ENCODE data around the gene MPG. TPM values are rescaled to one million over a fixed set of nuclear protein-coding genes. Genes with fewer than 3 reads are reported as not detected.
"Not testable (repeated sequence)": the region's sequence is repeated elsewhere in the genome, so short reads cannot be mapped to it uniquely, and the experiment has no call there.

MPG gene
- 58.8 TPM for total RNA-seq
- polyA plus RNA-seq, result 89.6 TPM

GRCh38 chr16:77807-78443 is at the start of gene MPG:
Gene MPG (plus strand): TSS chr16:78225. CDS start chr16:78310, 85 bp downstream.
- H3K4me1 ChIP-seq (ENCODE audit: insufficient read depth), result no peaks in the 10 kb centered on the region
- H3K36me3 ChIP-seq (ENCODE audit: insufficient read depth), result peaks cover under 1% of the 10 kb centered on the region
- peak within 1 kb of the TSS; percentile 91 for H3K27ac ChIP-seq (ENCODE audit: low read depth)
- H3K4me3 ChIP-seq (ENCODE audit: low read depth, low read length), result peak within 1 kb of the TSS; percentile 87
- no peak for DNase-seq (ENCODE audit: extremely low spot score)
- under 1% methylated on average over 83 of the region's 83 CpGs for WGBS

GRCh38 chr16:30627-31026 is 47.4 kb upstream of the MPG start:
- not testable (repeated sequence) for H3K4me3 ChIP-seq (ENCODE audit: low read depth, low read length); H3K27ac ChIP-seq (ENCODE audit: low read depth); H3K36me3 ChIP-seq (ENCODE audit: insufficient read depth); DNase-seq (ENCODE audit: extremely low spot score); H3K4me1 ChIP-seq (ENCODE audit: insufficient read depth)
- WGBS, result 64% methylated on average over 4 of the region's 7 CpGs

- H3K27ac ChIP-seq (ENCODE audit: low read depth); H3K4me1 ChIP-seq (ENCODE audit: insufficient read depth); H3K36me3 ChIP-seq (ENCODE audit: insufficient read depth); H3K4me3 ChIP-seq (ENCODE audit: low read depth, low read length); DNase-seq (ENCODE audit: extremely low spot score): not testable (repeated sequence)
- 80% methylated on average over 5 of the region's 8 CpGs for WGBS
Observed at GRCh38 chr16:33154-33876, 44.7 kb upstream of the MPG start.

GRCh38 chr16:33877-34647 is 44.0 kb upstream of the MPG start:
- DNase-seq (ENCODE audit: extremely low spot score), result no peak
- H3K4me3 ChIP-seq (ENCODE audit: low read depth, low read length), result no peak overlapping the region
- H3K4me1 ChIP-seq (ENCODE audit: insufficient read depth), result no peaks in the 10 kb centered on the region
- H3K36me3 ChIP-seq (ENCODE audit: insufficient read depth), result no peaks in the 10 kb centered on the region
- no peak overlapping the region for H3K27ac ChIP-seq (ENCODE audit: low read depth)
- WGBS, result 79% methylated on average over 21 of the region's 21 CpGs

- no peaks in the 10 kb centered on the region for H3K4me1 ChIP-seq (ENCODE audit: insufficient read depth)
- H3K27ac ChIP-seq (ENCODE audit: low read depth), result no peak overlapping the region
- DNase-seq (ENCODE audit: extremely low spot score), result no peak
- no peaks in the 10 kb centered on the region for H3K36me3 ChIP-seq (ENCODE audit: insufficient read depth)
- WGBS, result 39% methylated on average over 6 of the region's 6 CpGs
- no peak overlapping the region for H3K4me3 ChIP-seq (ENCODE audit: low read depth, low read length)
Observed at GRCh38 chr16:34648-34987, 43.4 kb upstream of the MPG start.

GRCh38 chr16:35011-35677 is 42.9 kb upstream of the MPG start:
- H3K36me3 ChIP-seq (ENCODE audit: insufficient read depth), result no peaks in the 10 kb centered on the region
- no peak overlapping the region for H3K27ac ChIP-seq (ENCODE audit: low read depth)
- no peak overlapping the region for H3K4me3 ChIP-seq (ENCODE audit: low read depth, low read length)
- H3K4me1 ChIP-seq (ENCODE audit: insufficient read depth), result no peaks in the 10 kb centered on the region
- WGBS, result 72% methylated on average over 17 of the region's 17 CpGs
- no peak for DNase-seq (ENCODE audit: extremely low spot score)

- 82% methylated on average over 11 of the region's 11 CpGs for WGBS
- no peak for DNase-seq (ENCODE audit: extremely low spot score)
- no peaks in the 10 kb centered on the region for H3K36me3 ChIP-seq (ENCODE audit: insufficient read depth)
- H3K4me1 ChIP-seq (ENCODE audit: insufficient read depth), result no peaks in the 10 kb centered on the region
- H3K4me3 ChIP-seq (ENCODE audit: low read depth, low read length), result no peak overlapping the region
- no peak overlapping the region for H3K27ac ChIP-seq (ENCODE audit: low read depth)
Observed at GRCh38 chr16:35678-36305, 42.2 kb upstream of the MPG start.

GRCh38 chr16:36336-36984 is 41.6 kb upstream of the MPG start:
- no peak for DNase-seq (ENCODE audit: extremely low spot score)
- 89% methylated on average over 15 of the region's 15 CpGs for WGBS

GRCh38 chr16:37511-37910 is 40.5 kb upstream of the MPG start:
- Histone ChIP-seq H3K27ac (ENCODE audit: low read depth) (no peak overlapping the region), H3K4me3 (ENCODE audit: low read depth, low read length) (no peak overlapping the region), H3K36me3 (ENCODE audit: insufficient read depth) (no peaks in the 10 kb centered on the region), H3K4me1 (ENCODE audit: insufficient read depth) (no peaks in the 10 kb centered on the region)
- DNase-seq (ENCODE audit: extremely low spot score), result no peak
- 90% methylated on average over 5 of the region's 5 CpGs for WGBS

More at GRCh38 chr16:36336-36984, 41.6 kb upstream of the MPG start:
- no peaks in the 10 kb centered on the region for H3K36me3 ChIP-seq (ENCODE audit: insufficient read depth)
- H3K4me1 ChIP-seq (ENCODE audit: insufficient read depth), result no peaks in the 10 kb centered on the region
- H3K27ac ChIP-seq (ENCODE audit: low read depth), result no peak overlapping the region
- no peak overlapping the region for H3K4me3 ChIP-seq (ENCODE audit: low read depth, low read length)

GRCh38 chr16:38206-38605 is 39.8 kb upstream of the MPG start:
- H3K27ac ChIP-seq (ENCODE audit: low read depth); H3K4me1 ChIP-seq (ENCODE audit: insufficient read depth); H3K4me3 ChIP-seq (ENCODE audit: low read depth, low read length); H3K36me3 ChIP-seq (ENCODE audit: insufficient read depth); DNase-seq (ENCODE audit: extremely low spot score): not testable (repeated sequence)
- WGBS, result 74% methylated on average over 11 of the region's 11 CpGs

- DNase-seq (ENCODE audit: extremely low spot score), result no peak
- no peaks in the 10 kb centered on the region for H3K4me1 ChIP-seq (ENCODE audit: insufficient read depth)
Observed at GRCh38 chr16:38941-39892, 38.8 kb upstream of the MPG start.

GRCh38 chr16:41439-42068 is 36.5 kb upstream of the MPG start:
- no peak overlapping the region for H3K4me3 ChIP-seq (ENCODE audit: low read depth, low read length)
- H3K27ac ChIP-seq (ENCODE audit: low read depth), result no peak overlapping the region
- no peak for DNase-seq (ENCODE audit: extremely low spot score)
- no peaks in the 10 kb centered on the region for H3K4me1 ChIP-seq (ENCODE audit: insufficient read depth)
- no peaks in the 10 kb centered on the region for H3K36me3 ChIP-seq (ENCODE audit: insufficient read depth)
- 89% methylated on average over 22 of the region's 22 CpGs for WGBS

More at GRCh38 chr16:38941-39892, 38.8 kb upstream of the MPG start:
- Histone ChIP-seq H3K36me3 (ENCODE audit: insufficient read depth) (no peaks in the 10 kb centered on the region), H3K4me3 (ENCODE audit: low read depth, low read length) (no peak overlapping the region), H3K27ac (ENCODE audit: low read depth) (no peak overlapping the region)
- 83% methylated on average over 13 of the region's 13 CpGs for WGBS
